GM12892 (cell line): ENCODE measurements around the gene CFAP47.

Source experiments
- POLR2AphosphoS5 ChIP-seq: IDR thresholded peaks from 2 replicates; pipeline ENCODE4 v1.6.1; 2011; ENCODE audit warnings: low read depth, low read length, control low read depth
- TAF1 ChIP-seq: IDR thresholded peaks from 2 replicates; pipeline ENCODE4 v1.6.1; 2011; ENCODE audit warnings: low read depth, mild to moderate bottlenecking, control low read depth, low read length, borderline replicate concordance

DNA sequence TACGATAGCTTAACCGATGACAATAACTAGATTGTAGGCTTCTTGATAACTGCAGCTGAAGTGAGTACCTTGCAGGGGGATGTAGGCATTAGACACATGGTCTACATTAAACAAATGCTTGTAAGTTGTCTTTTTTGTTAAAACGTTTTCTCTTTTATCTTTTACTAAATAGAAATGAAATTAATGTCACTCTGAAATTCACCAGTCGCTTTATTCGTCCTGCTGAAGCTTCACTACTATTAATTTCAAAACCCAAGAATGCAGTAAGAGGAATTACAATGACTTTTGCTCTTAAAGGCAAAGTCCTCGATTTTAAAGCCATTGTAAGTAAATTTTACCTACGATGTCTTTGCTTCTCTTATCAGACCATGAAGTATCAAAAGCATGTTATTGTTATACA is 239.7 kb downstream of the CFAP47 start:
- TF ChIP-seq POLR2AphosphoS5: no peak
- no peak for TF ChIP-seq TAF1
